Mesenchymal stem cell (in vitro differentiated cells and primary cell): ENCODE results near the gene FKBP5.

Source experiments
- DNase-seq: peaks from one replicate; pipeline ENCODE4 v3.0.0-alpha.2; 2013
- H2AFZ ChIP-seq: one replicate; pipeline ENCODE4 v1.6.1; 2013; ENCODE audit warnings: low read depth, mild to moderate bottlenecking, control low read depth, inconsistent platforms, low read length, moderate library complexity
- H2AK5ac ChIP-seq: 2 replicates; pipeline ENCODE4 v1.6.1; 2013; ENCODE audit warnings: low read length, moderate library complexity, mild to moderate bottlenecking, inconsistent platforms; ENCODE audit not compliant: severe bottlenecking
- H2BK120ac ChIP-seq: one replicate; pipeline ENCODE4 v1.6.1; 2013; ENCODE audit warnings: low read depth, mild to moderate bottlenecking, inconsistent platforms, low read length, moderate library complexity
- H2BK12ac ChIP-seq, 2 experiments: one replicate each; pipeline ENCODE4 v1.6.1; 2013; ENCODE audit warnings: inconsistent platforms in 2 of 2, low read length in 2 of 2, mild to moderate bottlenecking in 2 of 2, moderate library complexity in 2 of 2, control low read depth in 1 of 2
- H2BK15ac ChIP-seq: one replicate; pipeline ENCODE4 v1.6.1; 2013; ENCODE audit warnings: mild to moderate bottlenecking, low read depth, inconsistent platforms; ENCODE audit not compliant: poor library complexity, severe bottlenecking
- H2BK5ac ChIP-seq: 2 replicates; pipeline ENCODE4 v1.6.1; 2013; ENCODE audit warnings: low read depth, mild to moderate bottlenecking, low read length, control low read depth, inconsistent platforms; ENCODE audit not compliant: poor library complexity, severe bottlenecking
- H3K14ac ChIP-seq, 2 experiments: one replicate each; pipeline ENCODE4 v1.6.1; 2013; ENCODE audit warnings: inconsistent platforms in 2 of 2, low read length in 2 of 2, control low read depth in 1 of 2, mild to moderate bottlenecking in 1 of 2, moderate library complexity in 1 of 2
- H3K18ac ChIP-seq, 2 experiments: one replicate each; pipeline ENCODE4 v1.6.1; 2013; ENCODE audit warnings: inconsistent platforms in 2 of 2, low read length in 2 of 2, control low read depth in 1 of 2, low read depth in 1 of 2, mild to moderate bottlenecking in 1 of 2
- H3K23ac ChIP-seq, 2 experiments: one replicate each; pipeline ENCODE4 v1.6.1; 2013; ENCODE audit warnings: inconsistent platforms in 2 of 2, low read length in 2 of 2, mild to moderate bottlenecking in 2 of 2, moderate library complexity in 2 of 2, control low read depth in 1 of 2
- H3K27ac ChIP-seq: 2 replicates; pipeline ENCODE4 v1.5.1; 2013; ENCODE audit warnings: mild to moderate bottlenecking, moderate library complexity, low read length, control low read depth, inconsistent platforms; ENCODE audit not compliant: poor library complexity, severe bottlenecking
- H3K27me3 ChIP-seq, 2 experiments: 2 replicates each; pipeline versions ENCODE4 v1.6.1 to v1.7.0; 2013; ENCODE audit warnings: low read length in 2 of 2, mild to moderate bottlenecking in 2 of 2, moderate library complexity in 2 of 2, control low read depth in 1 of 2, inconsistent platforms in 1 of 2; ENCODE audit not compliant: control insufficient read depth in 1 of 2, insufficient read depth in 1 of 2
- H3K36me3 ChIP-seq, 2 experiments: 2 replicates each; pipeline versions ENCODE4 v1.6.1 to v1.7.0; 2013; ENCODE audit warnings: low read length in 2 of 2, control low read depth in 1 of 2, inconsistent platforms in 1 of 2, low read depth in 1 of 2, mild to moderate bottlenecking in 1 of 2; ENCODE audit not compliant: insufficient read depth in 2 of 2, control insufficient read depth in 1 of 2
- H3K4ac ChIP-seq, 2 experiments: one replicate each; pipeline ENCODE4 v1.6.1; 2013; ENCODE audit warnings: inconsistent platforms in 2 of 2, low read length in 2 of 2, mild to moderate bottlenecking in 2 of 2, moderate library complexity in 2 of 2, control low read depth in 1 of 2, low read depth in 1 of 2
- H3K4me1 ChIP-seq: 2 replicates; pipeline ENCODE4 v1.6.1; 2013; ENCODE audit warnings: low read depth, low read length, control low read depth; ENCODE audit not compliant: control insufficient read depth, insufficient read depth
- H3K4me2 ChIP-seq: 2 replicates; pipeline ENCODE4 v1.6.1; 2013; ENCODE audit warnings: low read length, mild to moderate bottlenecking, inconsistent platforms; ENCODE audit not compliant: poor library complexity, severe bottlenecking
- H3K4me3 ChIP-seq, 2 experiments: 2 replicates each; pipeline versions ENCODE4 v1.5.1 to v1.7.0; 2013; ENCODE audit warnings: low read length in 2 of 2, mild to moderate bottlenecking in 2 of 2, control low read depth in 1 of 2, low read depth in 1 of 2; ENCODE audit not compliant: insufficient read depth in 1 of 2
- H3K79me1 ChIP-seq: replicated peaks from 2 replicates; pipeline ENCODE4 v1.6.1; 2013; ENCODE audit warnings: mild to moderate bottlenecking, control low read depth, low read length, inconsistent platforms; ENCODE audit not compliant: poor library complexity, severe bottlenecking
- H3K9ac ChIP-seq: 2 replicates; pipeline ENCODE4 v1.7.0; 2013; ENCODE audit warnings: mild to moderate bottlenecking, low read length, moderate library complexity
- H3K9me3 ChIP-seq: 2 replicates; pipeline ENCODE4 v1.7.0; 2013; ENCODE audit warnings: mild to moderate bottlenecking, low read length; ENCODE audit not compliant: control insufficient read depth
- H4K8ac ChIP-seq: one replicate; pipeline ENCODE4 v1.6.1; 2013; ENCODE audit warnings: inconsistent platforms, mild to moderate bottlenecking, low read length, moderate library complexity
- H4K91ac ChIP-seq: one replicate; pipeline ENCODE4 v1.6.1; 2013; ENCODE audit warnings: mild to moderate bottlenecking, low read length, inconsistent platforms
- WGBS: methylation state at CpG from one replicate; pipeline ENCODE4 v1.1.7; 2013; ENCODE audit warnings: mixed read lengths; 5-methylcytosine and 5-hydroxymethylcytosine counted together

Gene FKBP5

GRCh38 chr6:35607517-35608233, 81.0 kb downstream of the FKBP5 start:
- no peak overlapping the region for H3K18ac ChIP-seq
- H3K4me3 ChIP-seq = no peak overlapping the region
- H2AK5ac ChIP-seq = no peak overlapping the region
- H4K8ac ChIP-seq = no peak overlapping the region
- no peak overlapping the region for H2AFZ ChIP-seq
- no peaks in the 10 kb centered on the region for H3K27me3 ChIP-seq
- H3K9me3 ChIP-seq = no peaks in the 10 kb centered on the region
- no peak overlapping the region for H3K27ac ChIP-seq
- H3K4ac ChIP-seq = no peak overlapping the region
- H3K9ac ChIP-seq = no peak overlapping the region
- H3K23ac ChIP-seq = no peak overlapping the region
- 94% methylated on average over 10 of the region's 13 CpGs for WGBS
- H3K4me1 ChIP-seq = peaks cover 6% of the 10 kb centered on the region
- H2BK5ac ChIP-seq = no peak overlapping the region
- no peak overlapping the region for H2BK15ac ChIP-seq
- peak overlapping the region in 1 of 2 experiments; percentile 32 for H2BK12ac ChIP-seq
- H3K4me2 ChIP-seq = no peak overlapping the region
- peaks cover 7% of the 10 kb centered on the region for H3K79me1 ChIP-seq
- no peak overlapping the region for H4K91ac ChIP-seq
- H2BK120ac ChIP-seq = no peak overlapping the region
- peaks cover 0 to 9% of the 10 kb centered on the region in 2 experiments for H3K36me3 ChIP-seq
- no peak for DNase-seq
- H3K14ac ChIP-seq = no peak overlapping the region

GRCh38 chr6:35605600-35605999, 83.1 kb downstream of the FKBP5 start:
- Histone ChIP-seq H3K4me1 (peaks cover 8% of the 10 kb centered on the region), H3K23ac (no peak overlapping the region), H3K9me3 (no peaks in the 10 kb centered on the region), H2BK120ac (no peak overlapping the region), H3K4me3 (no peak overlapping the region), H4K91ac (peak overlapping the region; percentile 39), H4K8ac (no peak overlapping the region), H3K79me1 (peaks cover 7% of the 10 kb centered on the region), H3K18ac (peak overlapping the region; percentile 9 to 87), H2BK15ac (no peak overlapping the region), H2BK5ac (no peak overlapping the region), H2BK12ac (peak overlapping the region in 1 of 2 experiments; percentile 48), H3K4ac (no peak overlapping the region), H3K27me3 (no peaks in the 10 kb centered on the region), H2AFZ (no peak overlapping the region), H3K9ac (peak overlapping the region; percentile 5), H3K4me2 (no peak overlapping the region), H2AK5ac (no peak overlapping the region), H3K14ac (no peak overlapping the region), H3K27ac (peak overlapping the region; percentile 60), H3K36me3 (peaks cover 0 to 6% of the 10 kb centered on the region in 2 experiments)
- DNase-seq = no peak
- WGBS = 92% methylated on average over 5 of the region's 6 CpGs

GRCh38 chr6:35603326-35604202, 85.2 kb downstream of the FKBP5 start:
- no peak overlapping the region for H2AK5ac ChIP-seq
- H2BK5ac ChIP-seq = no peak overlapping the region
- H3K23ac ChIP-seq = no peak overlapping the region
- 75% methylated on average over 7 of the region's 9 CpGs for WGBS
- peaks cover 7% of the 10 kb centered on the region for H3K79me1 ChIP-seq
- H3K9ac ChIP-seq = no peak overlapping the region
- H2BK15ac ChIP-seq = no peak overlapping the region
- peaks cover 0 to 6% of the 10 kb centered on the region in 2 experiments for H3K36me3 ChIP-seq
- no peak overlapping the region for H3K4ac ChIP-seq
- H3K14ac ChIP-seq = no peak overlapping the region
- H2BK12ac ChIP-seq = no peak overlapping the region
- no peak overlapping the region for H2AFZ ChIP-seq
- H4K91ac ChIP-seq = peak overlapping the region; percentile 14
- peaks cover 11% of the 10 kb centered on the region for H3K4me1 ChIP-seq
- no peaks in the 10 kb centered on the region for H3K9me3 ChIP-seq
- no peak overlapping the region for H3K4me3 ChIP-seq
- no peak overlapping the region for H2BK120ac ChIP-seq
- no peak overlapping the region for H3K27ac ChIP-seq
- DNase-seq = no peak
- no peak overlapping the region for H4K8ac ChIP-seq
- peak overlapping the region; percentile 58 to 76 for H3K18ac ChIP-seq
- no peaks in the 10 kb centered on the region for H3K27me3 ChIP-seq
- H3K4me2 ChIP-seq = no peak overlapping the region
